Ovary (tissue), 3 donors: ENCODE data around the gene OTUD3.
"Not testable (repeated sequence)": the region's sequence is repeated elsewhere in the genome, so short reads cannot be mapped to it uniquely, and the experiment has no call there.

ENCODE experiments used
- CTCF ChIP-seq, 3 donors: fragments of 450-650 bp in 2 of 3; fragments of 200-600 bp in 1 of 3; IDR thresholded peaks; one replicate each; pipeline versions ENCODE4 v1.5.1 to v1.8.0; 2016 to 2022; ENCODE audit warnings: antibody characterized with exemption in 3 of 3, mild to moderate bottlenecking in 1 of 3
- POLR2A ChIP-seq: fragments of 450-650 bp; IDR thresholded peaks from one replicate; pipeline ENCODE4 v1.6.1; 2017; ENCODE audit warnings: antibody characterized with exemption, mild to moderate bottlenecking, moderate library complexity
- donor health status: DM: no; HTN: no; CAD: no.

- not testable (repeated sequence) for TF ChIP-seq POLR2A; CTCF (IDR thresholded peaks at IDR 0.05)
These were observed 44.9 kb downstream of the OTUD3 start for GRCh38 chr1:19927130-19927421.
